Right atrium auricular region (tissue), 2 donors: ENCODE results near the gene SYNDIG1. TPM values are rescaled to one million over a fixed set of nuclear protein-coding genes. Genes with fewer than 3 reads are reported as not detected.

Source experiments
- DNase-seq: peaks from one replicate; pipeline ENCODE4 v3.0.0-alpha.2; 2019; ENCODE audit warnings: low spot score
- H3K27ac ChIP-seq, 2 donors: fragments of 200-600 bp; sonication (generic); 1 replicate in 1 of 2; 2 replicates in 1 of 2; pipeline ENCODE4 v1.5.1; 2016 to 2019
- H3K27me3 ChIP-seq, 2 donors: fragments of 200-600 bp; sonication (generic); one replicate each; pipeline versions ENCODE4 v1.5.1 to v1.6.0; 2017 to 2019
- H3K36me3 ChIP-seq: fragments of 200-600 bp; sonication (generic); one replicate; pipeline ENCODE4 v1.5.1; 2016
- H3K4me1 ChIP-seq, 2 donors: fragments of 200-600 bp; sonication (generic); one replicate each; pipeline versions ENCODE4 v1.5.1 to v1.6.0; 2017 to 2019
- H3K4me3 ChIP-seq, 2 donors: fragments of 200-600 bp; sonication (generic); 1 replicate in 1 of 2; 2 replicates in 1 of 2; pipeline ENCODE4 v1.5.1; 2017 to 2019; ENCODE audit warnings: mild to moderate bottlenecking in 1 of 2, moderate library complexity in 1 of 2
- H3K9me3 ChIP-seq, 2 donors: fragments of 200-600 bp; sonication (generic); one replicate each; pipeline ENCODE4 v1.5.1; 2019
- CTCF ChIP-seq, 2 donors: fragments of 200-600 bp; sonication (generic); IDR thresholded peaks; one replicate each; pipeline ENCODE4 v1.5.1; 2019; ENCODE audit warnings: antibody characterized with exemption in 2 of 2
- total RNA-seq, 2 donors: library from RNA; depleted of rRNA; stranded (reverse); fragments of >200 nt; gene quantifications; one replicate each; pipeline ENCODE4 v1.1.0, GENCODE V29; 2016

Gene SYNDIG1
- total RNA-seq, 2 donors from 2014 or later = 21.7 to 38.1 TPM

- no peak overlapping the region for H3K27ac ChIP-seq
- H3K27me3 ChIP-seq = no peaks in the 10 kb centered on the region
- TF ChIP-seq CTCF (IDR thresholded peaks at IDR 0.05) = no peak
- DNase-seq = no peak
- no peaks in the 10 kb centered on the region for H3K4me1 ChIP-seq
- H3K9me3 ChIP-seq = no peaks in the 10 kb centered on the region
- H3K4me3 ChIP-seq = no peak overlapping the region
- H3K36me3 ChIP-seq = no peaks in the 10 kb centered on the region
Measured at GRCh38 chr20:24581443-24582170, 112.2 kb downstream of the SYNDIG1 start.

- H3K27ac ChIP-seq = no peak overlapping the region
- H3K4me1 ChIP-seq = no peaks in the 10 kb centered on the region
- TF ChIP-seq CTCF (IDR thresholded peaks at IDR 0.05) = no peak
- no peaks in the 10 kb centered on the region for H3K9me3 ChIP-seq
- DNase-seq = no peak
- H3K27me3 ChIP-seq = no peaks in the 10 kb centered on the region
- no peaks in the 10 kb centered on the region for H3K36me3 ChIP-seq
- no peak overlapping the region for H3K4me3 ChIP-seq
Measured at GRCh38 chr20:24582373-24583168, 113.1 kb downstream of the SYNDIG1 start.

GRCh38 chr20:24583169-24583792 lies 113.9 kb downstream of the SYNDIG1 start:
- Histone ChIP-seq H3K4me3 (no peak overlapping the region), H3K9me3 (no peaks in the 10 kb centered on the region), H3K36me3 (no peaks in the 10 kb centered on the region), H3K4me1 (no peaks in the 10 kb centered on the region), H3K27ac (no peak overlapping the region), H3K27me3 (no peaks in the 10 kb centered on the region)
- no peak for TF ChIP-seq CTCF (IDR thresholded peaks at IDR 0.05)
- DNase-seq = no peak

- TF ChIP-seq CTCF (IDR thresholded peaks at IDR 0.05) = no peak
- no peak overlapping the region for H3K4me3 ChIP-seq
- DNase-seq = no peak
- H3K36me3 ChIP-seq = no peaks in the 10 kb centered on the region
- H3K9me3 ChIP-seq = no peaks in the 10 kb centered on the region
- H3K4me1 ChIP-seq = no peaks in the 10 kb centered on the region
- H3K27me3 ChIP-seq = no peaks in the 10 kb centered on the region
- H3K27ac ChIP-seq = no peak overlapping the region
Measured at GRCh38 chr20:24584078-24584477, 114.6 kb downstream of the SYNDIG1 start.

- no peaks in the 10 kb centered on the region for H3K36me3 ChIP-seq
- H3K27me3 ChIP-seq = no peaks in the 10 kb centered on the region
- no peak for DNase-seq
- no peak overlapping the region for H3K27ac ChIP-seq
- H3K4me3 ChIP-seq = no peak overlapping the region
- H3K9me3 ChIP-seq = no peaks in the 10 kb centered on the region
- TF ChIP-seq CTCF (IDR thresholded peaks at IDR 0.05) = no peak
- no peaks in the 10 kb centered on the region for H3K4me1 ChIP-seq
Measured at GRCh38 chr20:24584538-24585356, 115.3 kb downstream of the SYNDIG1 start.
